Endometrial microvascular endothelial cells (primary cell): ENCODE results near the gene LRRC4B. TPM values are rescaled to one million over a fixed set of nuclear protein-coding genes. Genes with fewer than 3 reads are reported as not detected.

Experiments
- in situ Hi-C: cut with HindIII; loops from 2 replicates; pipeline ENCODE4 v1.10.0; 2017; ENCODE audit warnings: low sequenced_read_pairs, low pct_unique_long_range_greater_than_20kb; ENCODE audit errors: inconsistent ontology term
- total RNA-seq: library from RNA; depleted of rRNA; stranded (reverse); fragments of >200 nt; gene quantifications from one replicate; pipeline ENCODE4 v1.2.3, GENCODE V29; 2015; ENCODE audit errors: inconsistent ontology term

The LRRC4B gene
- total RNA-seq, 1 donor from 2014 or later: not detected

DNA sequence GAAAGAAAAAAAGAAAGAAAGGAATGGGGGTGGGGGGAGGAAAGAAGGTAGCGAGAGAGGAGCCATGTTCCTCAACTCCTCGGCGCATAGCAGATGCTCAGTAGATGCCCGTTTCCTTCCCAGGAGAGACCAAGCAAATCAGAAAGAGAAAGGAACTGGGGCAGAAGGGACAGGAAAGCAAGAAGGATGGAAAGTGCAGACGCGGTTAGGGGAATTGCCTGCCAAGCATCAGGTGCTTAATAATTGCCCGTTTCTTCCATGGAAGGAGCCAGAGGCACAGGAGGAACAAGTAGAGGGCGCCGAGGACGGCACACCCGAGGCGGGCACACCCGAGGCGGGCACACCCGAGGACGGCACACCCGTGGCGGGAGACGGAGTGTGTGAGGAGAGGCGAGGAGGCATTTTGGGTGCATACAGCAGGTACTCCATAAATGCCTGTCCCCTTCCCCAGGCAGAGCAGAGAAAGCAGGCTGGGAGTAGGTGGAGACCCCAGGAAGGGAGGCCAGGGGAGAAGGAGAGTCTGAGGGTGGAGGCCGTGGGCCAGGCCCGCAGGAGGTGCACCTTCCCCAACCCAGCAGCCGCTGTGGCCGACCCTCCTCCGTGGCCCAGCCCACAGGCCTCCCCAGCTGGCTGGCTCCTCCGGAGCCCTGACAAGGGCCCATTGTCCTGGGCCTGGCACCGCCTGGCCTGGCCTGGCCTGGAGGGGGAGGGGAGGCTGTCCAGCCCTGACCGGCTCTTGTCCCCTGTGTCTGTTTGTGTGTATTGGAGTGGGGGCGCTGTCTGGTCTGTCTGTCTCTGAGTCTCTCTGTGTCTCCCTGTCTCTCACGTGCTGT, 71.8 kb downstream of the LRRC4B start:
- in situ Hi-C loops: no loop called here

DNA sequence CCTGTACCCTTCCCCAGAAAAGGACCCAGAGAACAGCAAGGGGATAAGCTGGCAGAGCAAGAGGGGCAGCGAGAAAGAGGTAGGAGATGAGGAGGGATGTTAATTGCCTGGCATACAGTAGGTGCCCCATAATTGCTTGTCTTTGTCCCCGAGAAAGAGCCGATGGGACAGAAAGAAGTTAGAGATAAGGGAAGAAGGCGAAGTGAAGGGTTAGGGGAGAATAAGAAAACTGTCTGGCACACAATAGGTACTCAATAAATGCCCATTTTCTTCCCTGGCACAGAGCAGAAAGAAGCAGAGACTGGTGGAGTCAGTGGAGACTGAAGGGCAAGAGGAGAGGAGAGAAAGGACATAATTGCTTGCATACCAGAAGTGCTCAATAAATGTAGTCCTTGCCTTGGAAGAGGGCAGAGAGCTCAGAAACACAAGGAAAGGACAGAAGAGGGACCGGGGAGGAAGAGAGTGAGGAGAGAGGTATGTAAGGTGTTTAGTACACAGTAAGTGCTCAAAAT, 73.2 kb downstream of the LRRC4B start:
- in situ Hi-C loops: no loop called here

DNA sequence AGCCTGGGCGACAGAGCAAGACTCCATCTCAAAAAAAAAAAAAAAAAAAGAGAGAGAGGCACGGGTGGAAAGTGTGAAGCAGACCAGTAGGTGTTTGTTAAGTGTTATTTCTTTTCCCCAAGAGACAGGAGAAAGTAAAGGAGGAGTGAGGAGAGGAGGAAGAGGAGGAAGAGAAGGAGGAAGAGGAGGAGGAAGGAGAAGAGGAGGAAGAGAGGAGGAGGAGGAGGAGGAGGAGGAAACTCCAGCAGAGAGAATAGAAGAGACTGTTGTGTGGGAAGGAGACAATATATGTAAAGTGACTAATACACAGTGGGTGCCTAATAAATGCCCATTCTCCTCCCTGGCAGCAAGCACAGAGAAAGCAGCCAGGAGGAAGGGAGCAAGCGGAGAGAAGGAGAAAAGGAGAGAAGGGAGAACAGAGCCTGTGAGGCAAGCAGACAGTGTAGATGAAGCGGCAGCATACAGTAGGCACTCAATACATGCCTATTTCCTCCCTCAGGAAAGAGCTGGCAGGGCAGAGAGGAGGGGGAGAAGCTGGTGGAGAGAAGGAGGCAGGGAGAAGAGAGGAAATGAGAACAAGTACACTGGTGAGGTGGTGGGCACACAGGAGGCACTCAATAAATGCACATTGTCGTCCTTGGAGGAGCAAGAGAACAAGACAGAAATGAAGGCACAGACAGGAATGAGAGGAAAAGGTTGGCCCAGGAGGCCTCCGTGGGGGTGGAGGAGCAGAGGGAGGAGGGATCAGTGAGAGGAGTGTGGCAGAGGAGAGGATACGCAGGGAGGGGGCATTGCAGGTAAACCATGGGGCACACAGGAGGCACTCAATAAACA, 73.8 kb downstream of the LRRC4B start:
- in situ Hi-C loops: no loop called here

DNA sequence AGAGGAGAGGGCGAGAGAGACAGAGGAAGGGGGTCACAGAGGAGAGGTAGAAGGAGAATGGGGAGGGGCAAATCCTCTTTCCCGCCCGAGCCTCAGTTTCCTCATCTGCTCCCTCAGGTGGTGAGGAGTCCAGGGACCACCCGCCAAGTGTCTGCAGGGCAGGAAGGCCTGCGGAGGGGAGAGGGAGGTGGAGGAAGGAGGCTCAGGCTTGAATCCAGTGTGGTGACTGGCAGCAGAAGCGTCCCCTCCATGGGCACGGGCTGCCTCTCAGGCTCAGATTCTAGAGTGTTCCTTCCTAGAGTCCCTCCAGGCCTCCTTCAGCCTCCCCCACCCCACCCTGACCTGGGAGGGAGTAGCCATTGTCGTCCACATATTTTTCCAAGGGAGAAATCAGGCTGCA, 75.1 kb downstream of the LRRC4B start:
- in situ Hi-C loops: no loop called here

DNA sequence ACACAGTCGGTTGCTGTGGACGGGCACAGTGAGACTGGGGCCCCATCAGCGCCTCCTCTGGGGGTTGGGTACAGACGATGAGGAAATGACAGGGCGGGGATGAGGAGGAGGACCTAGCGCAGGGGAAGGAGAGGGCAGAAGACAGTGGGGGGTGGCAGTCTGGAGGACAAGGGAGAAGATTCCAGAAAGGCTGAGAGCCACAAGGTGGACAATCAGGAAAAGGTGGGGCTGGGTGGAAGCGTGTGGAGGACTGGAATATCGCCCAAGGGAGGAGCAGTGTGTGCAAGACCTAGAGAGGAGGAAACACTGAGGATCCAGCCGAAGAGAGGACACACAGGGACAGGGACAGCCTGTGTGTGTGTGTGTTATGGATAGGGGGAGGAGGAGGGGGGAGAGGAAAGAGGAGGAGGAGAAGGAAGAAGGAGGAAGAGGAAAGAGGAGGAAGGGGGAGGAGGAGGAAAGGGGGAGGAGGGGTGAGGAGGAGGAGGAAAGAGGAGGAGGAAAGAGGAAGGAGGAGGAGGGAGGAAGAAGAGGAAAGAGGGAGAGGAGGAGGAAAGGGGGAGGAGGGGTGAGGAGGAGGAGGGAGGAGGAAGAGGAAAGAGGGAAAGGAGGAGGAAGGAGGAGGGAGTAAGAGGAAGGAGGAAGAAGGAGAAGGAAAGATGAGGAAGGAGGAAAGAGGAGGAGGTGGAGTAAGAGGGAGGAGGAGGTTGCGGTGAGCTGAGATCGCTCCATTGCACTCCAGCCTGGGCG, 75.8 kb downstream of the LRRC4B start:
- in situ Hi-C loops: no loop called here

DNA sequence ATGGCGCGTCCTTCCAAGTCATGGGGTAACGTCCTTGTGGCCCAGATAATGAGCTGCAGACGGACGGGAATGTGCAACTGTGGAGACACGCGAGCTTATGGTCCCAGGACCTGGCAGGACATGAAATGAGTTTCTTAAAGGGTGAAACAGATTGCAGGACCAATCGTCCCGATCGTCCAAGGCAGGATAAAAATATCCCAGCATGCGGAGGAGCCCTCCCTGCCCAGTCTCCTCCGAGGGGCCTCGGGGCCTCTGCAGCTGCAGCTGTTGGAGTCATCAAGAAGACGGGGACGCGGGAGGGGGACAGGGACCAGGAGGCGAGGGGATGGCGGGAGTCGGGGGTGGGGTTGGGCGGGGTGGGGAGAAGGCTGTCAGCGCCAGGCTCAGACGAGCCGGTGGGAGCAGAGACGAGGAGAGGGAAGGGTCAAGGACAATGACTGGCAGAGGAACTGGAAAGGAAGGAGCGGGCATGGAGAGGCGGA, 77.2 kb downstream of the LRRC4B start:
- in situ Hi-C loops: no loop called here

DNA sequence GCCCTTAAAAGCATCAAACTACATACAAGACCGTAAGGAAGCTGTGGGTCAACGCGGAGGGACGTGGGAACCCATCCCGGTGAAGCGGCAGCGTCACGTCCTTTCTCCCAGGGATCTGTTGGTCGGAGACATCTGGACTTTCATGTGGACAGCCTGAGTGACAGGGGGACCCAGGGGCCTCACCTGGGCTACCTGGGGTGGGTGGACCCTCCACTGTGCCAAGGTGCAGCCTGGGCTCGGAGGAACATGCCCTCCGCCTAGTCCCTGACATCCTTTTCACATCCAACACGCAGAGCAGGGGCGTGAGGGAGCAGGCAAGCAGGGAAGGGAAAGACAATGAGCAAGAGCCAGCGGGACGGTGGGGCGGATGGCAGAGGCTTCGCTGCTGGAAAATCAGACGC, 77.8 kb downstream of the LRRC4B start:
- in situ Hi-C loops: no loop called here

DNA sequence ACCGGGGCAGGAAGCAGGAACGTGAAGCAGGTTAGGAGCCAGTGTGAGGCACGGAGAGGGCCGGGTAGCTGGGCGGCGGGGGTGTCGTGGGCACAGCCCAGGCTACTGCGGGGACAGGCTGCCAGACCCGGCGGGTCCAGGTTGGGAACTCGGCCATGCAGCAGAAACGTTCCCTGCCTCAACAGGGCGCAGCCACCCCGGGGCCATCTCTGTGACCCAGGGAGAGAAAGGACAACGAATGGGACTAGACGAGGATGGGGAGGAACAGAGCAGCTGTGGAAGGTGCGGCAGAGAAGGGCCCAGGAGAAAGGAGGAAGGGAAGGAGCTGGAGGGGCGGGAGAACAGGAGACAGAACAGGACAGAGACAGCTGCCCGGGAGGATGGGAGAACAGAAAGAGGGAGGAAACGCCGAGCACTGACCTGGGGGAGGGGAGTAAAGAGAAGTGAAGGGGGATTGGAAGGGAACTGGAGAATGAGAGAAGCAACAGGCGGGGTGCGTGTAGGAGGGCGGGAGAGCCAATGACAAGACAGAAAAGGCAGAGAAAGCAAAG, 78.7 kb downstream of the LRRC4B start:
- in situ Hi-C loops: no loop called here

DNA sequence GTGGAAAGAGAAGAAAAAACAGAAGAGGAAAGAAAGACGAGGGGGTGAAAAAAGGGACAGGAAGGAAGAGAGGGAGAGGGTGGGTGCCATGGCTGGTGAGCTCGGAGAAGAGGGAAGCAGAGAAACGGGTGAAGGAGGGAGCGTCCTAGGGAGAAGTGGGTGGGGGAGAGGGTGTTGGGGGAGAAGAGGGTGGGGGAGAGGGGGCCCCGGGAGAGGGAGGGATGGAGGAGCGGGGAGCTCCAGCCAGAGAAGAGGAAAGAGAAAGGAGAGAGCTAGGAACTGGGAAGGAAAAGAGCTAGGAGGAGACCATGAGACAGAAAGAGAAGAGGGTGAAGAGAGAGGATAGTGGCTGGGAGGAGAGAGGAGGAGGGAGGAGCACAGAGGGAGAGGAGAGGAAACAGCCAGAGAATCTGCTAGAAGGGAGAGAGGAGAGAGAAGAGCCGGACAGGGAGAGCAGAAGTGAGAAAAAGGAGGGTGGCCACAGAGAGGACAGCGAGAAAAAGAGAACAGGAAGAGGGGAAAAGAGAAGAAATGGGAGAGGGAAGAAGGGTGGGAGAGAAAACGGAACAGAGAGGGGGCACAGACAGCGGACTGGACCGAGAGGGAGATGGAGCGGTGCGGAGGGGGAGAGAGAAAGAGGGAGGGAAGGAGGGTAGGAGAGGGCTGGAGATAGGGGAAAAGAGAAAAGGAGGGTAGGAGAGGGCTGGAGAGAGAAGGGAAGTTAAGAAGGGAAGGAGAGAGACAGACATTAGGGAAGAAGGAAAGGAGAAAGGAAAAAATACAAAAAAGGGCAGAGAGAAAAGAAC, 79.6 kb downstream of the LRRC4B start:
- in situ Hi-C loops: no loop called here

DNA sequence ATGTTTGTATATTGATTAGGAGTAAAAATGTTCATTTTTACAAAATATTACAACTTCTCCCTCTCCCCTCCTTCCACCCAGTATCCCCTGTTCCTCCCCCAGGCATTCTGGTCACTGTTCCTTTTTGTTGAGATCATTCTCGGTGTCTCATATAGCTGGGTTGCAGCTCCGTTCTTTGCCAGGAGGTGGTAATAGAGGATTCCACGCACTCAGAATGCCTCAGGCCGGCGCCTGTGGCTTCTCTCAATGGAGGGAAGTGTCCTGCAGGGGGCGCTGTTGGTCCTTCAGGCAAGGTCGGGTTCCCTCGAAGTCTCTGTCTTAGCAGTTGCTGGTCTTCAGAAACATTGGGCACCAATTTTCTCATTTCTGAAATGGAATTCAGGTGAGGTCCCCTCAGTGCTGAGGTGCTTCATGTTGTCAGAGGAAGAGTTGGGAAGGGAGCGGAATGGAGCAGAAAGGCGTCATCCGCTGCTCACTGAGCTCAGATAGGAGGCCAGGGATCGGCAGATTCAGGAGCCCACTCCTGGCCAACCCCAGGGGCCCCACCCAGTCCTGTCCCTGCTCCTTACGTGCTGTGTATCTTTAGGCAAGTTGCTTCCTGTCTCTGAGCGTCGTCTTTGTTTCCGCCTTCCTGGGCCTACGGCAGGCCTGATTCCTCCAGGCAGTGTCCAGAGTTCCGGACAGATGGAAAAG, 81.3 kb downstream of the LRRC4B start:
- in situ Hi-C loops: no loop called here

DNA sequence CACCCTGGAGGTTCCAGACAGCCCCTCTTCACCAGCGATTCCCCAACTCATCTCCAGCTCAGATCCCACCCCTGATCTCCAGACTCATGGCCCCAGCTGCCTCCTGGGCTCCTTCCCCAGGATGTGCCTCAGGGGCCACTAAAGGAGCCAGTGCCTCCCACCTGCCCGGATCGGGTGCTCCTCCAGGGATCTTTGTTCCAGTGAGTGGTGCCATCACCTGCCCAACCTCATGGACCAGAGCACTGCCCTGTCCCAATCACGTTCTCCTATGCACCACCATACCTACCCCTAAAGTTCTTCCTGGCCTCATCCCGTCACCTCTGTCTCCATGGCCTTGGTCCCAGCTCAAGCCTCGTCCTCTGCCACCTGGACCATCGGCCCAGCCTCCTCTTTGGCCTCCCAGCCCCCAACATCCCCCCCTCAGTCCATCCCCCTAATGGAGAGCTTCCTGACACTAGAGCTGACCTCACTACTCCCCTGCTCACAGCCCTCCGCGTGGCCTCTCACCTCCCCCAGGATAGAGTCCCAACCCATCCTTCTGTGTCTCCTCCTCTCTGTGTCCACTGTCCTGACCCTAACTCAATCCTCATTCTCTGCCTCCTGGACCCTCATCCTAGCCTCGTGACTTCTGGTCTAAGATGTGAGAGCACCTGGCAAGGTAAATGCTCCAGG, 82.8 kb downstream of the LRRC4B start:
- in situ Hi-C loops: no loop called here

DNA sequence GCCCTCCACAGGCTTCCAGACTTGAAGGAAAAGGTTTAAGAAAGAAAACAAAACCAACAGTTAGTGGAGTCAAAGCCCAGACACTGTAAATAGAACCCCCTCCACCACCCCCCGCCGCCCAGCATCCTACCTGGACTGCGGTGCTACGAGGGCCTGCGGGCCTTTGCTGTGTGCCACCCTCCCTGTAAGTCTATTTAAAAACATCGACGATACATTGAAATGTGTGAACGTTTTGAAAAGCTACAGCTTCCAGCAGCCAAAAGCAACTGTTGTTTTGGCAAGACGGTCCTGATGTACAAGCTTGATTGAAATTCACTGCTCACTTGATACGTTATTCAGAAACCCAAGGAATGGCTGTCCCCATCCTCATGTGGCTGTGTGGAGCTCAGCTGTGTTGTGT, 85.3 kb downstream of the LRRC4B start:
- in situ Hi-C loops: no loop called here

DNA sequence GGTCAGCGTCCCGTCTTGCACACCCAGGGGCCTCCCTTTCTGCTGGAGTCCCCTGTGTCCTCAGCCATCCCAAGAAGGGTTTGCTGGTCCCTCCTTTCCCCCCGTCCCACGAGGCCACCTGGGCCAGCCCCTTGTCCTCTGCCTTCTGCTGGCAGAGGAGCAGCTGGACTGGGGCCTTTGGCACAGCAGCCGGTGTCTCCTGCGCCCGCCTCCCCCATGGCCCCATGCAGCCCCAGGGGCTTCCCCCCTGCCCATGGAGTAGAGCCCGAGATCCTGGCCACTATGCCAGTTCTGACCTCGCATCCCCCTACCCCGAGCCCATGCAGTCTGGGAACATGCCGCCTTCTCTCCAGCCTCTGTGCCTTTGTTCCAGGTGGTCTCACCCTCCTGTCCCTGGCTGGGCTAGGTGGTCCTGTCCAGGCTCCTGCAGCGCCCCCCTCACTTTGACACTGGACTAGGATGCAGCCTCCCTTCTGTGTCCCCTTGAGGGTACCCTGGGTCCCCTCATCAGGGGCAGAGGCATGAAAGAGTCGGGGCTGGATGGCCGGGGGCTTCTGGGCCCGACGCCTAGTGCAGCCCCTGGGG, 85.9 kb downstream of the LRRC4B start:
- in situ Hi-C loops: no loop called here

DNA sequence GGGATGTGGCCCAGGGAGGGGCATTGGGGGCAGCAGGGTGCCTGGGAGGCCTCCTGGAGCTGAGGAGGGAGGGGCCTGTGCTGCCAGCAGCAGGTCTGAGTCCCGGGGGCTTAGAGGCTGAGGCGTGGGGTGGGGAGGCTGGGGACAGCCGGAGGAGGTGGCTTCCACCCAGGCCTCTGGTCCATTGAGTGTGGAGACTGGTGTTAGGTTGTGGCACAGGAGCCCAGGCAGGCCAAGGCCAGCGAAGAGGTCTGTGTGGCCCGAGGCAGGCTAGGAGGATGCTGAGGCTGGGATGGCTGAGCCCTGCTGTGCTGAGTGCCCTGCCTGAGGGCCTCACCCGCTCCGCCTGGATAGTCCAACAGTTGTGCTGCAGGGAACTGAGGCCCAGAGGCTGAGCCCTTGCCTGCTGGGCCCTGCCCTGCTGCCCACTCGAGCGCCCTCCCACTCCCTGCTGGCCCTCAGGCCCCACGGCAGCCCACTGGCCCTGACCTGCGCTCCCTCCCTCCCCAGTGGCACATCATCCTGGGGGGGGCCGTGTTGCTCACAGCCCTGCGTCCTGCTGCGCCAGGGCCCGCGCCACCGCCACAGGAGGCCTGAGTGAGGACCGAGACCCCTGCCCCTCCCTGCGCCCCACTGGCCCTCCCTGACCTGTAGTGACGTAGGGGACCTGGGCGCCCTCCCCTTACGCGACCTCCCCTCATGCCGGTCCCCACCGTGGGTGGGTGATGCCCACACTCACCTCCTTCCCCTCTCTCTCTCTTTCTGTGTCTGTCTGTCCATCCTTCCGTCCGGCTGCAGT, 86.7 kb downstream of the LRRC4B start:
- in situ Hi-C loops: no loop called here

DNA sequence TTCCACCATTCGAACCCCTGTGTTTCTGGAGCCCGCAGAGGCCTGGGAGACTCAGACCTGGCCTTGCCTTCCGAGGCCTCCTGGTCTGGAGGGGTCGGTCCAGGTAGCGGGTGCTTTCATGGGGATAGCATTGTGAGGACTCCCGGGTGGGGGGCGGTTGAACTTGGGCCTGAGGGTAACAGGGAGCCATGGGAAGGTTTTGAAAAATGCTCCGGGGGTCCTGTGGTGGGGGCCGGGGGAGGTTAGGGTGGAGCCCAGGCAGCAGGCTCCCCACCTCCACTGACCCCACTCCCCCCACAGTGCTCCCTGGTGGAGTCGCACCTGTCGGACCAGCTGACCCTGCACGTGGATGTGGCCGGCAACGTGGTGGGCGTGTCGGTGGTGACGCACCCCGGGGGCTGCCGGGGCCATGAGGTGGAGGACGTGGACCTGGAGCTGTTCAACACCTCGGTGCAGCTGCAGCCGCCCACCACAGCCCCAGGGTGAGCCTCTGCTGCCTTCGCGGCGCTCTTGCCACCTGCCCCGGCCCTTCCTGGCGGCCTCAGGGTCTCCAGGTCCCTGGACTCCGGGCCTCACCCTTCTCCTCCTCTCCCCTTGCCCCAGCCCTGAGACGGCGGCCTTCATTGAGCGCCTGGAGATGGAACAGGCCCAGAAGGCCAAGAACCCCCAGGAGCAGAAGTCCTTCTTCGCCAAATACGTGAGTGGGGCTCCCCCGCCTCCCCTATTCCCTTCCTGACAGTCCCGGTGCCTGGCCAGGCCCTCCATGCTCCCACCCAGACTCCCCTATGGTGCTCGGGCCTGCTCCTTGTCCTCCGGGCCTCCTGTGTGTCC, 87.7 kb downstream of the LRRC4B start:
- in situ Hi-C loops: no loop called here
